ENCODE measurements around the gene MINPP1.

MINPP1 gene

DNA sequence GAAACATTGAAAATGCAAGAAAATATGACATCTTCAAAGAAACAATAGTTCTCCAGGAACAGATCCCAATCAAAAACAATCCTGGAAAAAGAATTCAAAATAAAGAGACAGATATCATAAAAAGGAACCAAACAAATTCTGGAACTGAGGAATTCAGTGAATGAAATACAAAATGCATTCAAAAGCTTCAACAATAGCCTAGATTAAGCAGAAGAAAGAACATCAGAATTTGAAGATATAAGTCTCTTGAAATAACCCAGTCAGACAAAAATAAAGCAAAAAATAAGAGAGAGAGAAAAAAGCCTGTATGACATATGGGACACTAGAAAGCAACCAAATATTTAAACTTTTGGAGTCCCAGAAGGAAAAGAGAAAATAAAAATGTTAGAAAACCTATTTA lies 60.3 kb downstream of the MINPP1 start:
- TF ChIP-seq CTCF (conservative IDR thresholded peaks at IDR 0.05; ENCODE audit: control insufficient read depth, insufficient read depth, low read depth, low read length): no peak

DNA sequence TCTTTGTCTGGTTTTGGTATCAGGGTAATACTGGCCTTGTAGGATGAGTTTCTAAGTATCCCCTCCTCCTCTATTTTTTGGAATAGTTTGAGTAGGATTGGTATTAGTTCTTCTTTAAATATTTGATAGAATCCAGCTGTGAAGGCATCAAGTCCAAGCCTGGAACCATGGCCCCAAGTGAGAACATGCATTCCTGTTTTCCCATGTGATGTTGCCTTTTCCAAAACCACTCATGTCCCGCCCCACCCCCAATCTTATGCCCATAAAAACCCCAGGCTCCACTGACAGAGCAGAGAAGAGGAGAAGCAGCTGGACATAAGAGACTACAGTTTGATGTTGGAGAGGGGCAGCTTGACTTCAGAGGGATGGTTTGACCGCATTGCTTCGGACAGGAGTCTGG lies 71.2 kb downstream of the MINPP1 start:
- DNase-seq (ENCODE audit: low read depth): no peak
- no peak overlapping the region for H3K4me3 ChIP-seq (ENCODE audit: control insufficient read depth, low read depth, low read length)
- no peak for TF ChIP-seq CTCF (conservative IDR thresholded peaks at IDR 0.05; ENCODE audit: control insufficient read depth, insufficient read depth, low read depth, low read length)

More for the DNA sequence above, 60.3 kb downstream of the MINPP1 start:
- H3K4me3 ChIP-seq (ENCODE audit: control insufficient read depth, low read depth, low read length): no peak overlapping the region
- DNase-seq (ENCODE audit: low read depth): no peak

- H3K4me3 ChIP-seq (ENCODE audit: control insufficient read depth, low read depth, low read length): no peak overlapping the region
- TF ChIP-seq CTCF (conservative IDR thresholded peaks at IDR 0.05; ENCODE audit: control insufficient read depth, insufficient read depth, low read depth, low read length): no peak
- no peak for DNase-seq (ENCODE audit: low read depth)
Measured at GRCh38 chr10:87578160-87578841, 73.6 kb downstream of the MINPP1 start.

DNA sequence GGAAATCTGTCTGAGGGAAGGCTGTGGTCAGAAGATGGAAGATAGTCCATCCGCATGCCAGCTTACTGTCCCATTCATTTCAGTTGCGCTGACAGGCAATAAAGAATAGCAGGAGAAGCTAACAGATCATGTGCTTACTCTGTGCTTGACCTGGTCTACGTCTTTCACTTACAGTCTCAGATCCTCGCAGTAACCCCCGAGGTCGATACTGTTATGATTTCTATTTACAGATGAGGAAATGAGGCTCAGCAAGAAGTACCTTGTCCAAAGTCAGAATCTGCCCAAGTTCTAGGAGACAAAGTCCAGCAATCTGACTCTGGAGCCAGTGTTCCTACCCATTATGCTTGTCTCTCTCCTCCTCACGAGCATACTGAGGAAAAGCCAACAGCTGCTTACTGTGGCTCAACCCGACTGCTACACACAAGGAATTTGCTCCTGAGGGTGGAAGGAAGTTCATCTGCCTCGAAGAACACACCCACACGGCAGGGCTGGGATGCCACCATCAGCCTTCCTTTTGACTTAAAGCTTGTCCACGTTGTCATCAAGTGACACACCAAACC lies 74.2 kb downstream of the MINPP1 start:
- TF ChIP-seq CTCF (conservative IDR thresholded peaks at IDR 0.05; ENCODE audit: control insufficient read depth, insufficient read depth, low read depth, low read length): no peak
- peak overlapping the region; percentile 3 for H3K4me3 ChIP-seq (ENCODE audit: control insufficient read depth, low read depth, low read length)
- peak; percentile 37 for DNase-seq (ENCODE audit: low read depth)

GRCh38 chr10:87579563-87579962 lies 74.9 kb downstream of the MINPP1 start:
- DNase-seq (ENCODE audit: low read depth): peak; percentile 47
- no peak overlapping the region for H3K4me3 ChIP-seq (ENCODE audit: control insufficient read depth, low read depth, low read length)
- no peak for TF ChIP-seq CTCF (conservative IDR thresholded peaks at IDR 0.05; ENCODE audit: control insufficient read depth, insufficient read depth, low read depth, low read length)

DNA sequence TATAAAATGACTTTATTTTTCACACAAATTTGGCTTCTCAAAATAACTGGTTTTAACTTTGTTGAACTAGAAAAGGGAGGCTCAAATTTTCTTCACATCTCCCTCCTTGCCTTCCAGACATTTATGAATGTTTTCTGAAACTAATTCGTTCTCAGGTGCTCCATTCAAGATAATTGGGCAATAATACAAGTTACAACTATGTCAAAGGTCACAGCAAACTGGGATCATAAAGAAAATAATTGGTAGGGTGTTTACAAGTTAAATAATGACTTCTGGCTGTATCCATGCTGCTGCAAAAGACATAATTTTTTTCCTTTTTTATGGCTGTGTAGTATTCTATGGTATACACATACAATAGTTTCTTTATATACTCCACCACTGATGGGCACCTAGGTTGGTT lies 75.3 kb downstream of the MINPP1 start:
- DNase-seq (ENCODE audit: low read depth): no peak
- TF ChIP-seq CTCF (conservative IDR thresholded peaks at IDR 0.05; ENCODE audit: control insufficient read depth, insufficient read depth, low read depth, low read length): no peak
- no peak overlapping the region for H3K4me3 ChIP-seq (ENCODE audit: control insufficient read depth, low read depth, low read length)

Data from fibroblast of mammary gland (primary cell).